Right lobe of liver (tissue), 6 donors: ENCODE results near the gene TFEB. TPM values are rescaled to one million over a fixed set of nuclear protein-coding genes. Genes with fewer than 3 reads are reported as not detected.

ENCODE experiments used
- ATAC-seq, 4 donors: fragments of 200-7000 bp; cut with Tn5 transposase; one replicate each; pipeline ENCODE4 v1.9.1; 2020; ENCODE audit warnings: mild to moderate bottlenecking in 4 of 4, moderate library complexity in 4 of 4
- DNase-seq, 3 donors: peaks; one replicate each; pipeline ENCODE4 v3.0.0-alpha.2; 2020
- H3K27ac ChIP-seq, 3 donors: fragments of 200-600 bp; one replicate each; pipeline ENCODE4 v1.8.0; 2022
- H3K27me3 ChIP-seq, 2 donors: fragments of 200-600 bp; one replicate each; pipeline ENCODE4 v1.8.0; 2022
- H3K36me3 ChIP-seq, 4 donors: fragments of 200-600 bp; sonication (generic) in 1 of 4; one replicate each; pipeline versions ENCODE4 v1.5.1 to v1.8.0; 2017 to 2022; ENCODE audit warnings: control low read depth in 1 of 4
- H3K4me1 ChIP-seq, 4 donors: fragments of 200-600 bp; sonication (generic) in 1 of 4; one replicate each; pipeline versions ENCODE4 v1.5.1 to v1.8.0; 2017 to 2022; ENCODE audit warnings: control low read depth in 1 of 4
- H3K4me3 ChIP-seq, 3 donors: fragments of 200-600 bp; one replicate each; pipeline ENCODE4 v1.8.0; 2022
- H3K9me3 ChIP-seq, 4 donors: fragments of 200-600 bp; sonication (generic) in 1 of 4; one replicate each; pipeline versions ENCODE4 v1.5.1 to v1.8.0; 2017 to 2022; ENCODE audit warnings: control low read depth in 1 of 4
- POLR2A ChIP-seq: fragments of 450-650 bp; IDR thresholded peaks from one replicate; pipeline ENCODE4 v1.6.1; 2017; ENCODE audit warnings: antibody characterized with exemption, mild to moderate bottlenecking
- WGBS: methylation state at CpG from one replicate; pipeline ENCODE4 v1.1.6; 2018; ENCODE audit warnings: low coverage, low lambda C conversion rate; ENCODE audit not compliant: insufficient coverage; ENCODE audit errors: missing lambda C conversion rate; 5-methylcytosine and 5-hydroxymethylcytosine counted together
- intact Hi-C, 2 donors: fragments of 100-400 bp; cut with DNase I; formaldehyde crosslinking; loops; one replicate each; pipeline versions ENCODE4 v1.11.2 to v1.14.1; 2022
- total RNA-seq, 6 experiments: library from RNA; depleted of rRNA in 2 of 6; stranded (reverse); fragments of >200 nt in 2 of 6; fragmentation: NEBNext Ultra II Directional in 3 of 6; extraction: Animal tissue kit (Norgen Biotek cat#: 25700) in 3 of 6; gene quantifications; one replicate each; pipeline versions ENCODE4 v1.1.0 to v1.2.4, GENCODE V29; 2016 to 2023
- TF ChIP-seq, protein P1 (sequence below), 4 donors: fragments of 200-600 bp in 3 of 4; fragments of 450-650 bp in 1 of 4; IDR thresholded peaks; one replicate each; pipeline versions ENCODE4 v1.5.1 to v1.8.0; 2016 to 2022; ENCODE audit warnings: antibody characterized with exemption in 4 of 4, mild to moderate bottlenecking in 2 of 4
- donor health status: DM: no; HTN: yes; CAD: no.
- donor health status: DM: no; HTN: no; CAD: no.
- donor health status: DM: no; HTN: no; CAD: no.
- donor health status: DM: no; HTN: yes; CAD: no.
- donor health status: DM: no; HTN: yes; CAD: no.

The TFEB gene
- total RNA-seq, 6 experiments from 2014 or later: 4.5 to 9.2 (median 6.6) TPM

- Histone ChIP-seq H3K27ac (no peak overlapping the region), H3K27me3 (no peaks in the 10 kb centered on the region), H3K36me3 (no peaks in the 10 kb centered on the region), H3K4me1 (no peaks in the 10 kb centered on the region), H3K4me3 (no peak overlapping the region), H3K9me3 (no peaks in the 10 kb centered on the region)
- 65% methylated on average over 3 of the region's 7 CpGs for WGBS
- TF ChIP-seq, protein P1, sequence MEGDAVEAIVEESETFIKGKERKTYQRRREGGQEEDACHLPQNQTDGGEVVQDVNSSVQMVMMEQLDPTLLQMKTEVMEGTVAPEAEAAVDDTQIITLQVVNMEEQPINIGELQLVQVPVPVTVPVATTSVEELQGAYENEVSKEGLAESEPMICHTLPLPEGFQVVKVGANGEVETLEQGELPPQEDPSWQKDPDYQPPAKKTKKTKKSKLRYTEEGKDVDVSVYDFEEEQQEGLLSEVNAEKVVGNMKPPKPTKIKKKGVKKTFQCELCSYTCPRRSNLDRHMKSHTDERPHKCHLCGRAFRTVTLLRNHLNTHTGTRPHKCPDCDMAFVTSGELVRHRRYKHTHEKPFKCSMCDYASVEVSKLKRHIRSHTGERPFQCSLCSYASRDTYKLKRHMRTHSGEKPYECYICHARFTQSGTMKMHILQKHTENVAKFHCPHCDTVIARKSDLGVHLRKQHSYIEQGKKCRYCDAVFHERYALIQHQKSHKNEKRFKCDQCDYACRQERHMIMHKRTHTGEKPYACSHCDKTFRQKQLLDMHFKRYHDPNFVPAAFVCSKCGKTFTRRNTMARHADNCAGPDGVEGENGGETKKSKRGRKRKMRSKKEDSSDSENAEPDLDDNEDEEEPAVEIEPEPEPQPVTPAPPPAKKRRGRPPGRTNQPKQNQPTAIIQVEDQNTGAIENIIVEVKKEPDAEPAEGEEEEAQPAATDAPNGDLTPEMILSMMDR (IDR thresholded peaks at IDR 0.05): no peak
- TF ChIP-seq POLR2A: no peak
- DNase-seq (no peak), ATAC-seq (no peak)
- intact Hi-C loops: no loop called here
These were observed 3.8 kb downstream of the TFEB start for GRCh38 chr6:41731561-41732086.

GRCh38 chr6:41730531-41731436 lies 4.6 kb downstream of the TFEB start:
- WGBS: 84% methylated on average over 4 of the region's 9 CpGs
- no peak for ATAC-seq
- Histone ChIP-seq H3K4me3 (no peak overlapping the region), H3K9me3 (no peaks in the 10 kb centered on the region), H3K27ac (no peak overlapping the region), H3K4me1 (no peaks in the 10 kb centered on the region), H3K27me3 (no peaks in the 10 kb centered on the region), H3K36me3 (no peaks in the 10 kb centered on the region)
- TF ChIP-seq, protein P1 (IDR thresholded peaks at IDR 0.05): no peak
- no peak for DNase-seq
- intact Hi-C loops: no loop called here

DNA sequence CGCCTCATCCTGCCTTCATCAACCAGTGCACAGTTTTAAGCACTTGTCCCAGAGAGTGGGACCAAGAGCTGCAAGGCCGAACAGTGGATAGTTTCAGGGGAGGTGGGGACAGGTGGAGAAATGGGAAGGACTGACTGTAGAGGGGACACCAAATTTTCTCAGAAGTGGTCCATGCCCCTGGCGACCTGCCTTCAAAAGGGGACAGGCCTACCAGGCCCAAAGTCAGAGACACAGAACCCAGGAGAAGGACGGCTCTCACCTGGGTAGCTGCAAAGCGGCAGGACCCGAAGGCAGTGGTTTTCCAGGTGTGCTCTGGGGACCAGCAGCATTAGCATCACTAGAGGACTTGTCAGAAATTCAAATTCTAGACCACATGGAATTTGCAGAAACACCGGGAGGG lies 5.8 kb downstream of the TFEB start:
- Histone ChIP-seq H3K27me3 (no peaks in the 10 kb centered on the region), H3K9me3 (no peaks in the 10 kb centered on the region), H3K36me3 (no peaks in the 10 kb centered on the region), H3K27ac (no peak overlapping the region), H3K4me1 (no peaks in the 10 kb centered on the region), H3K4me3 (no peak overlapping the region)
- DNase-seq (no peak), ATAC-seq (no peak)
- 88% methylated on average over 5 of the region's 7 CpGs for WGBS
- intact Hi-C loops: no loop called here
- TF ChIP-seq POLR2A: no peak
- TF ChIP-seq, protein P1 (IDR thresholded peaks at IDR 0.05): no peak

- Histone ChIP-seq H3K4me3 (no peak overlapping the region), H3K27ac (no peak overlapping the region)
- ATAC-seq: no peak
These were observed 6.5 kb downstream of the TFEB start for GRCh38 chr6:41728954-41729353.

More at GRCh38 chr6:41728954-41729353, 6.5 kb downstream of the TFEB start:
- DNase-seq: no peak
- no peaks in the 10 kb centered on the region for H3K4me1 ChIP-seq
- no peaks in the 10 kb centered on the region for H3K27me3 ChIP-seq
- TF ChIP-seq POLR2A: no peak
- TF ChIP-seq, protein P1 (IDR thresholded peaks at IDR 0.05): no peak
- no peaks in the 10 kb centered on the region for H3K9me3 ChIP-seq
- intact Hi-C loops: no loop called here
- no peaks in the 10 kb centered on the region for H3K36me3 ChIP-seq
- WGBS: 95% methylated on average over 4 of the region's 7 CpGs
